GM23248 (cell line): ENCODE measurements around the gene PDP2.

Experiments used
- EZH2 ChIP-seq: fragments of 200-600 bp; sonication (generic); IDR thresholded peaks from 2 replicates; pipeline ENCODE4 v1.6.1; 2018; ENCODE audit warnings: antibody characterized with exemption, mild to moderate bottlenecking; ENCODE audit not compliant: insufficient read depth, poor library complexity, severe bottlenecking
- EZH2phosphoT487 ChIP-seq: fragments of 200-600 bp; sonication (generic); IDR thresholded peaks from 2 replicates; pipeline ENCODE4 v1.6.1; 2018; ENCODE audit warnings: antibody characterized with exemption, moderate library complexity, mild to moderate bottlenecking, low read depth; ENCODE audit not compliant: insufficient read depth

- no peak for TF ChIP-seq EZH2
- no peak for TF ChIP-seq EZH2phosphoT487
Measured at GRCh38 chr16:66918355-66918754, 38.0 kb downstream of the PDP2 start.
